WTC11 (cell line): ENCODE data around the gene LIPT1. TPM values are rescaled to one million over a fixed set of nuclear protein-coding genes. Genes with fewer than 3 reads are reported as not detected.

ENCODE experiments used
- ATAC-seq: fragments of 200-7000 bp; cut with Tn5 transposase; 2 replicates; pipeline ENCODE4 v1.10.0; 2021; ENCODE audit warnings: mild to moderate bottlenecking, moderate library complexity
- CTCF ChIA-PET: fragments of 300-600 bp; sonication (Branson Sonifier 250); formaldehyde crosslinking; loops from one replicate; lab custom pipeline; 2021; ENCODE audit warnings: antibody characterized with exemption; lab: Charles Lee
- POLR2A ChIA-PET: fragments of 350-600 bp; sonication (Branson Sonifier 250); formaldehyde crosslinking; loops from one replicate; lab custom pipeline; 2021; ENCODE audit warnings: antibody characterized with exemption; lab: Charles Lee
- DNase-seq: peaks from one replicate; pipeline ENCODE4 v3.0.0; 2021; ENCODE audit warnings: low spot score
- H3K27ac Mint-ChIP-seq: 2 replicates; pipeline ENCODE4 v1.8.0; 2021; ENCODE audit warnings: mixed read lengths
- H3K27me3 Mint-ChIP-seq: 2 replicates; pipeline ENCODE4 v1.8.0; 2021; ENCODE audit warnings: low read depth, mild to moderate bottlenecking, moderate library complexity, mixed read lengths
- H3K36me3 Mint-ChIP-seq: 2 replicates; pipeline ENCODE4 v1.8.0; 2021; ENCODE audit warnings: mixed read lengths
- H3K4me1 Mint-ChIP-seq: 2 replicates; pipeline ENCODE4 v1.8.0; 2022; ENCODE audit warnings: mixed read lengths
- H3K4me3 Mint-ChIP-seq: 2 replicates; pipeline ENCODE4 v1.8.0; 2021; ENCODE audit warnings: mild to moderate bottlenecking, moderate library complexity, mixed read lengths
- H3K9me3 Mint-ChIP-seq: 2 replicates; pipeline ENCODE4 v1.8.0; 2021; ENCODE audit warnings: mixed read lengths
- AR ChIP-seq: fragments of 250-450 bp; sonication (Bioruptor Pico); IDR thresholded peaks from 2 replicates; pipeline ENCODE4 v1.9.0; 2021; ENCODE audit warnings: mild to moderate bottlenecking
- CREB1 ChIP-seq: sonication (generic); formaldehyde crosslinking; IDR thresholded peaks from 2 replicates; pipeline ENCODE4 v1.8.0; 2023; ENCODE audit warnings: mild to moderate bottlenecking, missing genetic modification reagents
- E2F1 ChIP-seq: sonication (generic); formaldehyde crosslinking; IDR thresholded peaks from 2 replicates; pipeline ENCODE4 v1.8.0; 2022; ENCODE audit warnings: mild to moderate bottlenecking, missing genetic modification reagents
- E2F4 ChIP-seq: sonication (generic); formaldehyde crosslinking; IDR thresholded peaks from 2 replicates; pipeline ENCODE4 v1.8.1; 2022; ENCODE audit warnings: low read depth, mild to moderate bottlenecking, moderate library complexity, missing genetic modification reagents, borderline replicate concordance
- ERG ChIP-seq: fragments of 250-450 bp; sonication (Bioruptor Pico); IDR thresholded peaks from 2 replicates; pipeline ENCODE4 v1.8.0; 2021; ENCODE audit warnings: mild to moderate bottlenecking
- ETV6 ChIP-seq: sonication (generic); formaldehyde crosslinking; IDR thresholded peaks from 2 replicates; pipeline ENCODE4 v1.8.1; 2022; ENCODE audit warnings: mild to moderate bottlenecking, missing genetic modification reagents
- JUN ChIP-seq: sonication (generic); formaldehyde crosslinking; IDR thresholded peaks from 2 replicates; pipeline ENCODE4 v1.8.0; 2023; ENCODE audit warnings: mild to moderate bottlenecking, missing genetic modification reagents
- MAX ChIP-seq: sonication (generic); formaldehyde crosslinking; IDR thresholded peaks from 2 replicates; pipeline ENCODE4 v1.8.0; 2022; ENCODE audit warnings: mild to moderate bottlenecking, missing genetic modification reagents
- MXD4 ChIP-seq: fragments of 250-450 bp; sonication (Bioruptor Pico); IDR thresholded peaks from 2 replicates; pipeline ENCODE4 v1.8.0; 2021; ENCODE audit warnings: mild to moderate bottlenecking, moderate library complexity, borderline replicate concordance
- OVOL2 ChIP-seq: fragments of 250-450 bp; sonication (Bioruptor Pico); IDR thresholded peaks from 2 replicates; pipeline ENCODE4 v1.9.0; 2021; ENCODE audit warnings: mild to moderate bottlenecking, borderline replicate concordance
- SOX15 ChIP-seq: fragments of 250-450 bp; sonication (Bioruptor Pico); IDR thresholded peaks from 2 replicates; pipeline ENCODE4 v1.9.0; 2021; ENCODE audit warnings: mild to moderate bottlenecking
- SP1 ChIP-seq: sonication (generic); formaldehyde crosslinking; conservative IDR thresholded peaks from 2 replicates; pipeline ENCODE4 v1.8.1; 2022; ENCODE audit warnings: missing genetic modification reagents
- ZNF263 ChIP-seq: sonication (generic); formaldehyde crosslinking; IDR thresholded peaks from 2 replicates; pipeline ENCODE4 v1.8.1; 2022; ENCODE audit warnings: low read depth, mild to moderate bottlenecking, moderate library complexity, missing genetic modification reagents
- ZNF425 ChIP-seq: fragments of 250-450 bp; sonication (Bioruptor Pico); conservative IDR thresholded peaks from 2 replicates; pipeline ENCODE4 v1.9.0; 2021; ENCODE audit warnings: mild to moderate bottlenecking
- ZNF532 ChIP-seq: fragments of 250-450 bp; sonication (Bioruptor Pico); IDR thresholded peaks from 2 replicates; pipeline ENCODE4 v1.9.0; 2021; ENCODE audit warnings: mild to moderate bottlenecking, borderline replicate concordance
- ZSCAN18 ChIP-seq: fragments of 250-450 bp; sonication (Bioruptor Pico); IDR thresholded peaks from 2 replicates; pipeline ENCODE4 v2.1.2; 2022; ENCODE audit warnings: mild to moderate bottlenecking, moderate library complexity
- total RNA-seq: library from RNA; stranded (reverse); gene quantifications from 3 replicates; pipeline ENCODE4 v1.2.3, GENCODE V29; 2021

The LIPT1 gene
- total RNA-seq, 1 experiment from 2014 or later, result 9.7 TPM

- TF ChIP-seq AR, result no peak
Measured at GRCh38 chr2:99187011-99187410, 32.2 kb downstream of the LIPT1 start (continued).

GRCh38 chr2:99188357-99188756 is 33.6 kb downstream of the LIPT1 start:
- POLR2A ChIA-PET, result no interaction called here
- peaks cover 52% of the 10 kb centered on the region for H3K36me3 Mint-ChIP-seq
- CTCF ChIA-PET, result no interaction called here

More at GRCh38 chr2:99188357-99188756, 33.6 kb downstream of the LIPT1 start:
- no peak overlapping the region for H3K4me3 Mint-ChIP-seq
- H3K4me1 Mint-ChIP-seq, result no peaks in the 10 kb centered on the region
- no peak for DNase-seq
- no peak overlapping the region for H3K27ac Mint-ChIP-seq
- no peaks in the 10 kb centered on the region for H3K27me3 Mint-ChIP-seq
- TF ChIP-seq JUN (no peak), MAX (CRISPR knock-in tag) (no peak), ZNF263 (CRISPR knock-in tag) (no peak), SP1 (no peak), CREB1 (no peak), ZNF425 (no peak), MXD4 (CRISPR knock-in tag) (no peak), OVOL2 (no peak), E2F4 (CRISPR knock-in tag) (no peak), E2F1 (CRISPR knock-in tag) (no peak), ZSCAN18 (CRISPR knock-in tag) (no peak), ERG (CRISPR knock-in tag) (no peak), ETV6 (CRISPR knock-in tag) (no peak), SOX15 (CRISPR knock-in tag) (no peak), ZNF532 (CRISPR knock-in tag) (no peak)
- TF ChIP-seq, all 79 proteins: peak for 0
- ATAC-seq, result no peak
- H3K9me3 Mint-ChIP-seq, result peaks cover 12% of the 10 kb centered on the region; the same call in 1 of the 2 replicates
